ENCODE results near the gene ROBO3. TPM values are rescaled to one million over a fixed set of nuclear protein-coding genes. Genes with fewer than 3 reads are reported as not detected.
A peak's percentile ranks its signal among the peaks of the same experiment; 100 is the strongest.

Gene ROBO3
- total RNA-seq, 2 experiments from 2014 or later: 5.3 to 11.1 TPM

DNA sequence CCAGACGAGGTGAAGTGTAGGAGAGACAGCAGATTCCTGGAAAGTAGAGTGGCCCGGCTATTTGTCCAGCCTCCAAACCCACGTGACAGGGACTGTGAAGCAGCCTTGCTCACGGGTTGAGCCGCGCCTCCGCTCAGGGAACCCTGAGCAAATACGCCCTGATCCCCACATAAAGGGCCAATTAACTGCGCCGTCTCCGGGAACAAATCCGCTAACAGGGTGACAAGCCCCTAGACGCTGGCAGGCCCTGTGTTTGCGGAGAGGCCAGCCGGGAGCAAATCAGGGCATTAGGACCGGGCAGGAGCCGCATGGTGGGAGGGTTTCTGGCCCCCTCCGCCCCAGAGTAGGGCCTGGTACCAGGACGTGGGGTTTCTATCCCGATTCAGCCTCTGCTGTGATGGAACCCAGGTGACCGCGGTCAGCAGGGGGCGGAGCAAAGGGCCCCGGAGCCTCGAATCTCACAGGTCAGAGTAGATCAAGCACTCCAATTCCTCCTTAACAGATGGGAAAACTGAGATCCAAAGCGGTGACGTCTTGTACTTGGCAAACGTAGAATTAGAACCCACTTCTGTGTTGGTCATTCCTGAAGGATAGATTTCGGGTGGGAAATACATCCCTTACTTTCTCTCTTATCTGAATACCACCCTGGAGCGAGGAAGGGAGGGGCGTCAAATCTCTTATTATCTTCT, 2.0 kb upstream of the ROBO3 start:
- Mint-ChIP-seq H3K4me3 (no peak overlapping the region), H3K27ac (no peak overlapping the region), H3K36me3 (no peaks in the 10 kb centered on the region), H3K4me1 (peaks cover 10% of the 10 kb centered on the region), H3K9me3 (ENCODE audit: low read depth) (no peaks in the 10 kb centered on the region), H3K27me3 (peaks cover 74% of the 10 kb centered on the region)
- ATAC-seq (no peak), DNase-seq (no peak)
- CTCF ChIA-PET: no interaction called here

DNA sequence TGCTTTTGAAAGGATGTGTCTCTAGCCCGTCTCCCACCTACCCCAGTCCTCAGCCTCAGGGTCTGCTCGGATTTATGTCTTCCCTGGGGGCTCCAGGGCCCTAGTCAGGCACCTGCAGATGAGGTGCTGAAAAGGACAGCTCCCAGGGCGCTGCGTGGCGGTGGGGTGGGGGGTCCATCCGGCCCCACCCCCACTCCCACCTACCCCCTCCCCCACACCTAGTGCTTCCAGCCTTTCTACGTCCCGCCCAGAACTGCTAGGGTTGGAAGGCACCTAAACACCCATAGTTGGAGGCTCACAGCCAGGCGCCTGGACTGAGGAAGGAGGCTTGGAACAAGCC, 1.4 kb upstream of the ROBO3 start:
- peaks cover 10% of the 10 kb centered on the region for H3K4me1 Mint-ChIP-seq
- no peaks in the 10 kb centered on the region for H3K9me3 Mint-ChIP-seq (ENCODE audit: low read depth)
- H3K27ac Mint-ChIP-seq: no peak overlapping the region
- DNase-seq: no peak
- peaks cover 79% of the 10 kb centered on the region for H3K27me3 Mint-ChIP-seq
- ATAC-seq: no peak
- H3K36me3 Mint-ChIP-seq: no peaks in the 10 kb centered on the region
- CTCF ChIA-PET: no interaction called here
- H3K4me3 Mint-ChIP-seq: no peak overlapping the region

DNA sequence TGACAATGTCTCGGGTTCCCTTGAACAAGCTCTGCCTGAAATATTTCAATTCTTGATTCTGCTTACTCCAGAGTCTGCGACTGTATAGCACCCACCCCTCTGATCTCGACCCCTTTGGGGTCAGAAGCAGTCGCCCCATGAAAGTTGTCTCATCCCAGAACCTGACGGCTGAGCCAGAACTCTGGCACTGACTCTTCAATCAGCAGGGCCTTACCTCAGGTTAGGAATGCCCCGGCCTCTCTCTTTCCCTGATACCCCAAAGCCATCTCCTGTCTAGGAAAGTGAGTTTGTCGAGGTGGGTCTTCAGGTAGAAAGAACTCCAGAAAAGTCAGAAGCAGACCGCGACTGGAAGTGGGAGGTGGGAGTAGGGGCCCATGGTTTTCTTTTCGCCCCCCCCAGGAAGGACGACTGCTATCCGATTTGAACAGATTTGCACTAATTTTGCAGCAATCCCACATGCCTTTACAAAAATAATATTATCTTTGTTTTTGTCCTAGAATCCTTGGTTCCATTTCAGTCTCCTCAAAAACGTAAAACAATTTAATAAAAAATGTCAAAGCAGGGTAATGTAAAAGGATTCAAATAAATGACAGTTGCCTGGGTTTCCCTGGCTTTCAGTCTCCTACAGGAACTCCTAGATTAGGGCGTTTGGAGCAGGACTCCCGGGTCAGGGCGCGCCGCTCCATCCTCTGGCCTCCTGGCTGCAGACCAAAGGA, 898 bp upstream of the ROBO3 start:
- peaks cover 83% of the 10 kb centered on the region for H3K27me3 Mint-ChIP-seq
- no peak overlapping the region for H3K4me3 Mint-ChIP-seq
- no peaks in the 10 kb centered on the region for H3K9me3 Mint-ChIP-seq (ENCODE audit: low read depth)
- ATAC-seq (no peak), DNase-seq (no peak)
- H3K4me1 Mint-ChIP-seq: peaks cover 15% of the 10 kb centered on the region
- no peaks in the 10 kb centered on the region for H3K36me3 Mint-ChIP-seq
- H3K27ac Mint-ChIP-seq: no peak overlapping the region
- CTCF ChIA-PET: interaction anchor here (1.9 to 3.0 kb wide), 2 partner anchors 26 to 193 kb away, joined by 5 to 15 read pairs; no protein-coding TSS in a partner anchor

DNA sequence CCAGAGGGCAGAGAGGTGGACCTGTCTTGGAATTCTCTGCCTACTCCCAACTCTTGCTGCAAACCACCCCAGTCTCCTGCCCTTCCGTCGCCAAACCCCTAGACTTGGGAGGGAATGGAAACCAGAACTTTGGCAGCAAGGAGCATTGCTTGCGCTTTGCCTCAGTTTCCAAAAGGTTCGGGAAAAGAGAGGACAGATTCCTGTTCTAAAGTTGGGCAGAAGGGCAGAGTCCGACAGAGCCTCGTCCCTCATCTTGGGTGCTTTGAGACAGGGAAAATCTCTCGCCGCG, 396 bp upstream of the ROBO3 start:
- CTCF ChIA-PET: interaction anchor here (1.8 to 3.0 kb wide), 4 partner anchors 13 to 193 kb away, joined by 5 to 15 read pairs (median 5); no protein-coding TSS in a partner anchor
- H3K9me3 Mint-ChIP-seq (ENCODE audit: low read depth): no peaks in the 10 kb centered on the region
- DNase-seq: no peak
- H3K27ac Mint-ChIP-seq: no peak overlapping the region
- H3K27me3 Mint-ChIP-seq: peaks cover 85% of the 10 kb centered on the region
- H3K4me1 Mint-ChIP-seq: peaks cover 17% of the 10 kb centered on the region
- no peak for ATAC-seq
- H3K4me3 Mint-ChIP-seq: no peak overlapping the region
- no peaks in the 10 kb centered on the region for H3K36me3 Mint-ChIP-seq

DNA sequence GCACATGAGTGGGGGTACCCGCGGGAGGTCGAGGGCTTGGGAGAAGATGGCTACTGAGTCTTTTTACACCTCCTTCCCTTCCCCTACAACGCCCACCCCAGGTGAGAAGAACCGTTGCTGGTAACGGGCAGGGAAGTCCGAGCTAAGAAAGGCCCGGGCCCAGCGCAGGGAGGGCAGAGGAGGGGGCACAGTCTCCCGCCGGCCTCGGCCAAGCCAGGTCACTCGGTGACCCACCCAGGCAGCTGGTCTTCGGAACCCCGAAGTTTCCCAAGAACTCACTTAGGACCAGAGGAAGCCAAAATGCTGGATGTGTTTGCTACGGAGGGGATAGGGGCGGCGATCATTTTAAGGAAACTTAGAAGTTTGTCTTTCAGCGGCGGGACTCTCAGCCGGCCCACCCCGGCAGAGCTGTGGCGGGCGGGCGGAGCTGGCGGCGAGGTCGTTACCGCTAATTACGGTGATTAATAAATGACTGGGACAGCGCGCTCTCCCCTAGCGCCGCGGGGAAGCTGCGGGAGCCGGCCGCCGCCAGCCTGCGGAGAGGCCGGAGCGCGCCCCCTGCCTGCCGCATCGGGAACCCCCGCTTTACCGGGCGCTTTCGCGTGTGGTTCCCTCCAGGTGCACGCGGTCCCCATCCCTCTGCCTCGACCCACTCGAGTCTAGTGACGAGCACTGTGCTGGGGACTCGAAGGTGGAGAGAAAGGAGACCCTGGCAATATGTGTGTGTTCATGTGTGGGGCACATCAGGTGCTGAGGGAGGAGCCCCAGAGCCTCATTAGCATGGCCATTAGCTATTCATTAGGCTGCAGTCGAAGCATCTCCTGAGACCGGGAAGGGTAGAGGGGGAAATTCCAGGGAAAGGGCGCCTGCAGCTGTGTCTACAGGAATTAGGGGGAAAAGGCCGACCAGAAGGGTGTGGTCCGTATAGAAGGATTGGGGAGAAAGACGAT, 945 bp downstream of the ROBO3 start:
- H3K36me3 Mint-ChIP-seq: no peaks in the 10 kb centered on the region
- peak; percentile 52 for DNase-seq
- peaks cover 90% of the 10 kb centered on the region for H3K27me3 Mint-ChIP-seq
- H3K27ac Mint-ChIP-seq: no peak overlapping the region
- H3K9me3 Mint-ChIP-seq (ENCODE audit: low read depth): no peaks in the 10 kb centered on the region
- peaks cover 17% of the 10 kb centered on the region for H3K4me1 Mint-ChIP-seq
- CTCF ChIA-PET: interaction anchor here (0.8 to 3.0 kb wide), 20 partner anchors 8 to 276 kb away, joined by 3 to 18 read pairs (median 5); partner anchors contain the start of genes MSANTD2 and TMEM218
- no peak overlapping the region for H3K4me3 Mint-ChIP-seq
- ATAC-seq: peak; percentile 66

DNA sequence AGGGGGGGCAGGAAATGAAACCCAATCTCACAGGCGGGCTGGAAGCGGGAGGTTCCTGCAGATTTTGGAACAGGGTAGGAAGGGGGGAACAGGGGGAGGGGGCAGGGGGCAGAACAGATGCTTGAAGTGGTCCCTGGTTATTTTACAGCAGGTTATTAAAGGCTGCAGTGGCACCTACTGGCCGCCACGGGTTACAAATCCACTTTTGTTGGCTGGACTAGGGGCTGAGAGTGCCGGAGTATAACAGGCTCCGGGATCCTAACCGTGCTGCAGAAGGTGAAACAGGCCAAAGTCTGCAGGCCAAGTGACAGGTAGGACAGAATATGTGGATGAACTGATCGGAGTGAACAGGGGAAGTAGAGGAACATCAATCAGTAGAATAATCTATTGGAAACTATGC, 2.5 kb downstream of the ROBO3 start:
- peak; percentile 42 for ATAC-seq
- no peaks in the 10 kb centered on the region for H3K36me3 Mint-ChIP-seq
- no peak for DNase-seq
- CTCF ChIA-PET: interaction anchor here (0.6 to 3.0 kb wide), 7 partner anchors 9 to 275 kb away, joined by 3 to 18 read pairs (median 7); no protein-coding TSS in a partner anchor
- peaks cover 17% of the 10 kb centered on the region for H3K4me1 Mint-ChIP-seq
- H3K4me3 Mint-ChIP-seq: no peak overlapping the region
- no peaks in the 10 kb centered on the region for H3K9me3 Mint-ChIP-seq (ENCODE audit: low read depth)
- no peak overlapping the region for H3K27ac Mint-ChIP-seq
- peaks cover 95% of the 10 kb centered on the region for H3K27me3 Mint-ChIP-seq

DNA sequence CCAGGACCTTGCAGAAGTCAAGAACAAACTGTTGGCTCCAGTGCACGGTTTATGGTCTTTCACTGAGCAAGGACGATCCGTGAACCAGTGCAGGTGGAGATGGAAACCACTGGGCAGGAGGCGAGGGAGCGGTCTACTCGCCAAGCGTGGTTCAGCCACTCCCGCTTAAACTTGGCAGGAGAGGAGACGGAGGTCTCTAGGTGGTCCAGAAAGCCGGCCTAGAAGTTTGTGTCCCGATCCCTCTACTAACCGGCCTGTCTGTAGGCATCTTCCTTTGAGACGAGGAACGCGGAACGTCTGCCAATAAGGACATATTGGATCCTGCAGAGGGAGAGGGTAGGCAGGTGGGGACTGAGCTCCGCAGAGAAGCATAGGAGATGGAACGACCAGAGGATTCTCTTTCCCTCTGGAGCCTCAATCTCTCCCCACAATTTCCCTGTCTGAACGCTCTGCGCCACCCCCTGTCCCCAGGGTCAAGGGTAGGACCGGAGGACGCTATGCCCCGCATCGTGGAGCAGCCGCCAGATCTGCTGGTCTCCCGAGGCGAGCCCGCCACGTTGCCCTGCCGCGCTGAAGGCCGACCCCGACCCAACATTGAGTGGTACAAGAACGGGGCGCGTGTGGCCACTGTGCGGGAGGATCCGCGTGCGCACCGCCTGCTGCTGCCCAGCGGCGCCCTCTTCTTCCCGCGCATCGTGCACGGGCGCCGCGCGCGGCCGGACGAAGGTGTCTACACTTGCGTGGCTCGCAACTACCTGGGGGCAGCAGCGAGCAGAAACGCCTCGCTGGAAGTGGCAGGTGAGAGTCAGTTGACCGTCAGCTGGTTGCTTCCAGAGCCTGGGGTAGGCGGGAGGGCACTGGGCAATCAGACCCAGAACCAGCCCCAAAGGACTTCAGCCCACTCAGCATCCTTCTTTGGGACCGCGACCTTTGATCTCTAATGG, 3.4 kb downstream of the ROBO3 start:
- no peak overlapping the region for H3K4me3 Mint-ChIP-seq
- DNase-seq (no peak), ATAC-seq (no peak)
- peaks cover 15% of the 10 kb centered on the region for H3K4me1 Mint-ChIP-seq
- no peaks in the 10 kb centered on the region for H3K9me3 Mint-ChIP-seq (ENCODE audit: low read depth)
- H3K36me3 Mint-ChIP-seq: no peaks in the 10 kb centered on the region
- peaks cover 92% of the 10 kb centered on the region for H3K27me3 Mint-ChIP-seq
- CTCF ChIA-PET: no interaction called here
- H3K27ac Mint-ChIP-seq: no peak overlapping the region

DNA sequence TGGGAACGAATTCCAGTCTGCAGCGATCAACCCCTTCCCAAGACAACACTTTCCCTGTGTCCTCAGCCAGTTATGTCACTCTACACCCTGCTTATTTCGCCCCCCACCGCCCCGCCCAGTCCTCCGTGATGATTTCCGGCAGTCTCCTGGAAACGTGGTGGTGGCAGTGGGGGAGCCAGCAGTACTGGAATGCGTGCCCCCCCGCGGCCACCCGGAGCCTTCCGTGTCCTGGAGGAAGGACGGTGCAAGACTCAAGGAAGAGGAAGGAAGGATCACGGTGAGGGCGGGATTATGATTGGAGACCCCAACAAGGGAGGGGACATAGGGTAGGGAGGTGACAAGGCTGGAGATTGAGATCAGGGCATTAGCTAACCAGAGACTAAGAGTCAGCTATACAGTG, 4.1 kb downstream of the ROBO3 start:
- no peak for ATAC-seq
- no peaks in the 10 kb centered on the region for H3K36me3 Mint-ChIP-seq
- H3K4me3 Mint-ChIP-seq: no peak overlapping the region
- DNase-seq: no peak
- no peaks in the 10 kb centered on the region for H3K9me3 Mint-ChIP-seq (ENCODE audit: low read depth)
- peaks cover 14% of the 10 kb centered on the region for H3K4me1 Mint-ChIP-seq
- peaks cover 85% of the 10 kb centered on the region for H3K27me3 Mint-ChIP-seq
- CTCF ChIA-PET: no interaction called here
- H3K27ac Mint-ChIP-seq: no peak overlapping the region

DNA sequence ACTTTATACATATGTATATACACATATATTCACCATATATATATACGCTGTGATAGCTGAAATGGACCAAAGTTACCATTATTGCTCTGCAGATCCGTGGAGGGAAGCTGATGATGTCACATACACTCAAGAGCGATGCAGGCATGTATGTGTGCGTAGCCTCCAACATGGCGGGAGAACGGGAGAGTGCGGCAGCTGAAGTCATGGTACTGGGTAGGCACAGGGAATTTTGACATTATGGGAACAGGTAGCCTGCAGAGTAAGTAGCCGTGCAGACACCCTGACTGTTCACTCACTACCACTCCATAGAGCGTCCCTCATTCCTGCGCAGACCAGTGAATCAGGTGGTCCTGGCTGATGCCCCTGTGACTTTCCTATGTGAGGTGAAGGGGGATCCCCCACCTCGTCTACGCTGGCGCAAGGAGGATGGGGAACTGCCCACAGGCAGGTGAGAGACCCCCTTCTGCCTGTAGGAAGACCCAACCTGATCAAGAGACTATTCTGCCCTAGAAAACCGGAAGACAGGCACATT, 4.7 kb downstream of the ROBO3 start:
- DNase-seq (no peak), ATAC-seq (no peak)
- Mint-ChIP-seq H3K9me3 (ENCODE audit: low read depth) (no peaks in the 10 kb centered on the region), H3K36me3 (no peaks in the 10 kb centered on the region), H3K4me1 (peaks cover 14% of the 10 kb centered on the region), H3K4me3 (no peak overlapping the region), H3K27ac (no peak overlapping the region), H3K27me3 (peaks cover 83% of the 10 kb centered on the region)
- CTCF ChIA-PET: interaction anchor here (0.6 kb wide), 1 partner anchor 279 kb away, joined by 3 read pairs; no protein-coding TSS in a partner anchor

DNA sequence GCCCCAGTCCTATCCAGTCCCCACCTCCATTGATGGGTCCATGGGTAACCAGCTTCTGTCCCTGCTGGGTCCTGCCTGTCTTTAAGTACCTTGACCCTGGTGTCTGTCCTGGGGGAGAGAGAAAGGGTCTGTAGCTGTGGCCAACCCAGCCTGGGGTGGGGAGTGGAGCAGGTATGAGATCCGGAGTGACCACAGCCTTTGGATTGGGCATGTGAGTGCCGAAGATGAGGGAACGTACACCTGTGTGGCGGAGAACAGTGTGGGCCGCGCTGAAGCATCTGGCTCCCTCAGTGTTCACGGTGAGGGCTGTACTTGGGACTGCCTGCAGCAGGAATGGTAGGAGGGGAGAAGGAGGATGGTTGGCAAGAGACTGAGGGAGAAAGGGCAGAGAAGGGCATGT, 5.2 kb downstream of the ROBO3 start:
- Mint-ChIP-seq H3K27me3 (peaks cover 84% of the 10 kb centered on the region), H3K4me1 (peaks cover 14% of the 10 kb centered on the region), H3K36me3 (no peaks in the 10 kb centered on the region), H3K4me3 (no peak overlapping the region), H3K27ac (no peak overlapping the region), H3K9me3 (ENCODE audit: low read depth) (no peaks in the 10 kb centered on the region)
- CTCF ChIA-PET: interaction anchor here (0.6 kb wide), 1 partner anchor 280 kb away, joined by 3 read pairs; no protein-coding TSS in a partner anchor
- no peak for DNase-seq
- ATAC-seq: no peak

DNA sequence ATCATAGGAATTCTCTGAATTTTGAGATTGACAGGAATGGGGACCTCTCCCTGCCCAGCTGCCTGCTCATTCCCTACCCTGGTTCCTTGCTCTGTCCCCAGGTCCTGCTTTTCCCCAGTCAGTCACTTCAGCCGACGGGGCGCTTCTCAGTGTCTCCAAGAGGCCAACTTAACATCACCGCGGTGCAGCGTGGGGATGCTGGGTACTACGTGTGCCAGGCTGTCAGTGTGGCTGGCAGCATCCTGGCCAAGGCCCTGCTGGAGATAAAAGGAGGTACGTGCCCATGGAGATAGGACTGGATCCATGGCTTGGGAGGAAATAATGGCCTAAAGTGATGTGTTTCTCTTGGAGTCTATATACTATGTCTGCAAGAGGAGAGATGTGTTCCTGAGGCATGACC, 7.0 kb downstream of the ROBO3 start:
- H3K4me3 Mint-ChIP-seq: no peak overlapping the region

DNA sequence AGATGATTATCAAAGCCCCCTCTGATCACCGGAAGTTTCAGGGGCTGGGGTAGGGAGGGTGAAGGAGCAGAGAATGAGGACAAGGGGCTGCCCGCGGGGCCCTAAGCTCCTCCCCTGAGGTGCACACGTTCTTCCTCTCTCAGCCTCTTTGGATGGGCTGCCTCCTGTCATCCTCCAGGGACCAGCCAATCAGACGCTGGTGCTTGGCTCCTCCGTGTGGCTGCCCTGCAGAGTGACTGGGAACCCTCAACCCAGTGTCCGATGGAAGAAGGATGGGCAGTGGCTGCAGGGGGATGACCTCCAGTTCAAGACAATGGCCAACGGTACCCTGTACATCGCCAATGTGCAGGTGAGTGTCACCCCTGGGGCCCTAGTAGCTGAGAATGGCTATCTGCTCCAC, 7.5 kb downstream of the ROBO3 start:
- Mint-ChIP-seq H3K36me3 (no peaks in the 10 kb centered on the region), H3K4me3 (no peak overlapping the region), H3K27ac (no peak overlapping the region), H3K4me1 (peaks cover 23% of the 10 kb centered on the region), H3K9me3 (ENCODE audit: low read depth) (no peaks in the 10 kb centered on the region), H3K27me3 (peaks cover 65% of the 10 kb centered on the region)
- no peak for ATAC-seq
- DNase-seq: no peak
- CTCF ChIA-PET: interaction anchor here (0.6 to 1.4 kb wide), 3 partner anchors 78 to 126 kb away, joined by 3 to 4 read pairs (median 3); no protein-coding TSS in a partner anchor

More for the DNA sequence above, 7.0 kb downstream of the ROBO3 start:
- H3K36me3 Mint-ChIP-seq: no peaks in the 10 kb centered on the region
- DNase-seq: no peak
- no peak overlapping the region for H3K27ac Mint-ChIP-seq
- H3K27me3 Mint-ChIP-seq: peaks cover 70% of the 10 kb centered on the region
- no peaks in the 10 kb centered on the region for H3K9me3 Mint-ChIP-seq (ENCODE audit: low read depth)
- ATAC-seq: no peak
- CTCF ChIA-PET: interaction anchor here (1.3 to 1.4 kb wide), 3 partner anchors 36 to 126 kb away, joined by 3 to 4 read pairs (median 4); no protein-coding TSS in a partner anchor
- H3K4me1 Mint-ChIP-seq: peaks cover 19% of the 10 kb centered on the region
